ENCODE results near the gene MGA.
A peak's percentile ranks its signal among the peaks of the same experiment; 100 is the strongest.

The MGA gene

DNA sequence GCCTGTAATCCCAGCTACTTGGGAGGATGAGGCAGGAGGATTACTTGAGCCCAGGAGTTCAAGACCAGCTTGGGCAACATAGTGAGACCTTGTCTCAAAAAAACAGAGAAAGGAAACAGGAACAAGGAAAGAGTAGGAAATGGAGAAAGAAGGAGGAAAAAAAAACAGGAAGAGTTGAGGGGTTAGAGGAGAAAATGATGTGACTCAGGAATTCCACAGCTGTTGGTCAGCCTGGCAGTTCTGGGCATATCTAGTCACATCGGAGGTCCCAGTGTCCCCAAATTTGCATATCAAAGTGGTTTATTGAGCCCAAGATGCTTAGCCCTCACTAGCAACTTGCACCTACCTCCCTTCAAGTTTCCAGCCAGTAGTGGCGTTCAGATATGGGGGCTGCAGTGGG lies 148.9 kb downstream of the MGA start:
- no peak for DNase-seq (ENCODE audit: low read depth)
- H3K4me3 ChIP-seq (ENCODE audit: low read length): no peak overlapping the region
- TF ChIP-seq, protein P1, sequence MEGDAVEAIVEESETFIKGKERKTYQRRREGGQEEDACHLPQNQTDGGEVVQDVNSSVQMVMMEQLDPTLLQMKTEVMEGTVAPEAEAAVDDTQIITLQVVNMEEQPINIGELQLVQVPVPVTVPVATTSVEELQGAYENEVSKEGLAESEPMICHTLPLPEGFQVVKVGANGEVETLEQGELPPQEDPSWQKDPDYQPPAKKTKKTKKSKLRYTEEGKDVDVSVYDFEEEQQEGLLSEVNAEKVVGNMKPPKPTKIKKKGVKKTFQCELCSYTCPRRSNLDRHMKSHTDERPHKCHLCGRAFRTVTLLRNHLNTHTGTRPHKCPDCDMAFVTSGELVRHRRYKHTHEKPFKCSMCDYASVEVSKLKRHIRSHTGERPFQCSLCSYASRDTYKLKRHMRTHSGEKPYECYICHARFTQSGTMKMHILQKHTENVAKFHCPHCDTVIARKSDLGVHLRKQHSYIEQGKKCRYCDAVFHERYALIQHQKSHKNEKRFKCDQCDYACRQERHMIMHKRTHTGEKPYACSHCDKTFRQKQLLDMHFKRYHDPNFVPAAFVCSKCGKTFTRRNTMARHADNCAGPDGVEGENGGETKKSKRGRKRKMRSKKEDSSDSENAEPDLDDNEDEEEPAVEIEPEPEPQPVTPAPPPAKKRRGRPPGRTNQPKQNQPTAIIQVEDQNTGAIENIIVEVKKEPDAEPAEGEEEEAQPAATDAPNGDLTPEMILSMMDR (IDR thresholded peaks at IDR 0.05; ENCODE audit: insufficient read depth, low read depth, low read length, missing control alignments): no peak

DNA sequence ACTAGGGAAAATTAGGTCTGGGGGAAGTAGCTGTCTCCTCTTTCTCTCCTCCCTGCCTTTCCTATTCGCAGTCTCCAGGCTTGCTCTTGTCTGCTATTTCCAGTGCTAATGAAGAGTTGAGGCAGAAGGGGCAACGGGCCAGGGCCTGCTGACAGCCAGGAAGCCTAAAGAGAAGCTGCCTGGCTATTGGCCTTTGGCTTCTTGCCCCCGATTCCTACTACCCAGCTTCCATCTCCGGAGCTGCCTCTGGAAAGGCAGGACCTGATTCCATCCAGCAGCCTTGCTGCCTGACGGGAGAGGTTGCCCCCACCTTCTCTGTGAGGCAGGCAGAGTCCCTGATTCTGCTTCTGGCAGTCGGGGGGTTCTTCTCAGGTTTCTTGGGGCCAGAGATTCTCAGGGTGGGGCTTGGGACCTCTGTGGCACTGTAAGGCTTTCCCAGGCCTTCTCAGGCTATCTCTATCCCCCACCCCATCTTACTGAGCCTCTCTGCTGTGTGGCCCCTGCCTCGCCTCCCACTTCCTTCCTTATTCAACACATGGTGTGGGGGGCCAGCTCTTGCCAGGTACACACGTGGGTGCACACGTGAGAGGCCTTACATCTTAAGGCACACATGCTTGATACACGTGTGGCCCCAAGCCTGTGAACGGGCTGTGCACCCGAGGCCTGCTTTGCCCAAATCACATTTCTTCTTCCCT lies 149.5 kb downstream of the MGA start:
- TF ChIP-seq, protein P1 (IDR thresholded peaks at IDR 0.05; ENCODE audit: insufficient read depth, low read depth, low read length, missing control alignments): no peak
- H3K4me3 ChIP-seq (ENCODE audit: low read length): no peak overlapping the region
- no peak for DNase-seq (ENCODE audit: low read depth)

DNA sequence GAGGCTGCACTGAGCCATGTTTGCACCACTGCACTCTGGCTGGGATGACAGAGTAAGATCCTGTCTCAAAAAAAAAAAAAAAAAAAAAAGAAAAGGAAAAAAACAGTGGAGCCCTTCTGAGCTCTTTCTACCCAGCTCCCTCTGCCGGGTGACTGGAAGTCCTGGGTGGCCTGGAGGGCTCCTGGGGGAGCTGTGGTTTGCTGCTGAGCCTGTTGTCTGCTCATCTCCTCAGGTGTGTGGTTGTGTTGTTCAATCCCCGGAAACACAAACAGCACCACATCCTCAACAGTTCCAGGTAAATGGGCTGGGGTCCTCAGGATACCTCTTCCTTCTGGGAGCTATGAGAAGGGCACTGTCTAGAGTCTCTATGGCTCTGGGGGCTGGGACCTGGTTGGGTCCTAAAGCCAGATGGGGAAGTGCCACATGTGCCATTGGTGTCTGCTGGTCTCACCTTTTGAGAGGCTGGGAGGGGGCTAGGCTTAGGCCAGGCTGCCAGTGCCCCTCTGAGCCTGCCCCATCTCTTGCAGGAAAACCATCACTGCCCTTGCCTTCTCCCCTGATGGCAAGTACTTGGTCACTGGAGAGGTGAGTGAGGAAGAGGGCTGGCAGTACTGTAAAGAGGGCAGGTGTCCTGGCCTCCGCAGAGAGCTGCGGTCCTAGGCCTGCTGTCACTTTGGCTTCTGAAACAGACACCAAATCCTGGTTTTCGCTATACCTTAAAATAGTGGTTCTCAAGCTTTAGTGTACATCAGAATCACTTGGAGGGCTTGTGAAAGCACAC lies 150.6 kb downstream of the MGA start:
- H3K4me3 ChIP-seq (ENCODE audit: low read length): no peak overlapping the region
- DNase-seq (ENCODE audit: low read depth): no peak
- TF ChIP-seq, protein P1 (IDR thresholded peaks at IDR 0.05; ENCODE audit: insufficient read depth, low read depth, low read length, missing control alignments): peak; percentile 5

DNA sequence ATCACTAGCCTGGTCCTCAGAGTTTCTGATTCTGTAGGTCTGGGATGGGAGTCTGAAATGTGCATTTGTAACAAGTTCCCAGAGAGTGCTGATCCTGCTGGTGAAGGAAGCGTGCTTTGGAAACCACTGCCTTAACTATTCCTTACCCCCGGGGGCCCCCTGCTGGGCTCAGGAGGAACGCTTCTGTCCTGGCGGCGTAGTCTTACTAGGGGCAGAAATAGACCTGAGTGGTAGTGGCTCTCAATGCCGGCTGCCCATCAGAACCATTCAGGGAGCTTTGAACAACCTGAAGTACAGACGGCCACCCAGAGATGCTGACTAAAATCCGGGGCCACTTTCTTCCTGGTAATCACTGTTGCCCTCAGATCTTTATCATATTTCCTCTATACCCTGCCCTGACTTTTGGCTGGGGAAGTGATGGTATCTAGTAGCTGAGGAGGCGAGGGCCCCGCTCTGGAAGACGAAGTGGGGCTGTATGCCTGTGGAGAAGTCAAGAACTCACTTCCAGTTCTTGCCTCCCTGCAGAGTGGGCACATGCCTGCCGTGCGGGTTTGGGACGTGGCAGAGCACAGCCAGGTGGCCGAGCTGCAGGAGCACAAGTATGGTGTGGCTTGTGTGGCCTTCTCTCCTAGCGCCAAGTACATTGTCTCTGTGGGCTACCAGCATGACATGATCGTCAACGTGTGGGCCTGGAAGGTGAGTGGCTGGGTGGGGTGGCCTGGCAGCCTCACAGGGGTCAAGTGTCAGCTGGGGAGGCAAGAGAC lies 151.4 kb downstream of the MGA start:
- TF ChIP-seq, protein P1 (IDR thresholded peaks at IDR 0.05; ENCODE audit: insufficient read depth, low read depth, low read length, missing control alignments): peak; percentile 89
- no peak overlapping the region for H3K4me3 ChIP-seq (ENCODE audit: low read length)
- DNase-seq (ENCODE audit: low read depth): peak; percentile 83

DNA sequence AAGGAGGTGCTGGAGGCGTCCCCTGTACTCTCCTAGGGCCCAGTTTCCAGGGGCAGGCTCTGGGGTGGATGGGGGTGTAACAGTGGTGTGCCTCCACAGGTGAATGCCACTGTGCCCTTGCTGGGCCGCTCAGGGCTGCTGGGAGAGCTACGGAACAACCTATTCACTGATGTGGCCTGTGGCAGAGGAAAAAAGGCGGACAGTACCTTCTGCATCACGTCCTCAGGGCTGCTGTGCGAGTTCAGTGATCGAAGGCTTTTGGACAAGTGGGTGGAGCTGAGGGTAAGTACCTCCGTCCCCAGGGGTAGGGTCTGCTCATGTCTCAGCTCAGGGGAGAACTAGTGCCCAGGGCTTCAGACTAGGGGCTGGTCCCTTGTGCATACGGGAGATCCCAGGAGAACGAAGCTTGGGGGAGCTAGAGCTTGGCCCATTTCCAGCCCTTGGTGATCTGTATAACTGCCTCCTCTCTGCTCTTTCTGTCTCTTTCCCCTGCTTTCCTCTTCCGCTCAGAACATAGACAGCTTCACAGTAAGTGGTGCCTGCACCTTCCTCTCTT lies 152.7 kb downstream of the MGA start:
- no peak overlapping the region for H3K4me3 ChIP-seq (ENCODE audit: low read length)
- DNase-seq (ENCODE audit: low read depth): no peak
- TF ChIP-seq, protein P1 (IDR thresholded peaks at IDR 0.05; ENCODE audit: insufficient read depth, low read depth, low read length, missing control alignments): no peak

DNA sequence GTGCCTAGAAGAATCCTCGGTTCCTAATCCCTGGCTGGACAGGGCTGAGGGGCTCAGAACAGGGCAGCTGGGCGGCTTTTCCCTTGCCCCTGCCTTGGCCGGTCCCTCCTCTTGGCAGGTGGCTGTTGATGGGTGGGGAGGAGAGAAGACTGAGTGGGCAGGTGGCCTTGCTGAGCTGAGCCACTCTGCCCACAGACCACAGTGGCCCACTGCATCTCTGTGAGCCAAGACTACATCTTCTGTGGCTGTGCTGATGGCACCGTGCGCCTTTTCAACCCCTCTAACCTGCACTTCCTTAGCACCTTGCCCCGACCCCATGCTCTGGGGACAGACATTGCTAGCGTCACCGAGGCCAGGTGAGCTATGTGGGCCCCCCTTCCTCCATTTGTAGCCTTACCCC lies 153.2 kb downstream of the MGA start:
- DNase-seq (ENCODE audit: low read depth): no peak
- no peak overlapping the region for H3K4me3 ChIP-seq (ENCODE audit: low read length)
- TF ChIP-seq, protein P1 (IDR thresholded peaks at IDR 0.05; ENCODE audit: insufficient read depth, low read depth, low read length, missing control alignments): no peak

Data from epithelial cell of esophagus (primary cell).